ENCODE results near the gene RFX3.

Gene RFX3

GRCh38 chr9:3237121-3237520 lies 288.7 kb downstream of the RFX3 start:
- DNase-seq (ENCODE audit: low spot score) (no peak), FAIRE-seq (no peak)

GRCh38 chr9:3235497-3235896 lies 290.3 kb downstream of the RFX3 start:
- DNase-seq (ENCODE audit: low spot score) (no peak), FAIRE-seq (no peak)

GRCh38 chr9:3224931-3225330 lies 300.9 kb downstream of the RFX3 start:
- FAIRE-seq: no peak
- no peak for DNase-seq (ENCODE audit: low spot score)

GRCh38 chr9:3215658-3216057 lies 310.1 kb downstream of the RFX3 start:
- FAIRE-seq (no peak), DNase-seq (ENCODE audit: low spot score) (no peak)

- DNase-seq (ENCODE audit: low spot score) (no peak), FAIRE-seq (no peak)
Observed at GRCh38 chr9:3214741-3215140, 311.1 kb downstream of the RFX3 start.

- FAIRE-seq: no peak
- no peak for DNase-seq (ENCODE audit: low spot score)
Observed at GRCh38 chr9:3205421-3206095, 320.2 kb downstream of the RFX3 start.

- no peak for FAIRE-seq
- no peak for DNase-seq (ENCODE audit: low spot score)
Observed at GRCh38 chr9:3200331-3200774, 325.4 kb downstream of the RFX3 start.

GRCh38 chr9:3193791-3194190 lies 332.0 kb downstream of the RFX3 start:
- DNase-seq (ENCODE audit: low spot score): no peak
- FAIRE-seq: no peak

- FAIRE-seq (no peak), DNase-seq (ENCODE audit: low spot score) (no peak)
Observed at GRCh38 chr9:3191715-3192114, 334.1 kb downstream of the RFX3 start.

- DNase-seq (ENCODE audit: low spot score): no peak
- FAIRE-seq: no peak
Observed at GRCh38 chr9:3189113-3189861, 336.5 kb downstream of the RFX3 start.

GRCh38 chr9:3186751-3187150 lies 339.1 kb downstream of the RFX3 start:
- FAIRE-seq (no peak), DNase-seq (ENCODE audit: low spot score) (no peak)

- FAIRE-seq: no peak
Observed at GRCh38 chr9:3181049-3181953, 344.5 kb downstream of the RFX3 start.

GRCh38 chr9:3180696-3181048 lies 345.1 kb downstream of the RFX3 start:
- FAIRE-seq (no peak), DNase-seq (ENCODE audit: low spot score) (no peak)

More at GRCh38 chr9:3181049-3181953, 344.5 kb downstream of the RFX3 start:
- no peak for DNase-seq (ENCODE audit: low spot score)

- FAIRE-seq: no peak
Observed at GRCh38 chr9:3179711-3180110, 346.1 kb downstream of the RFX3 start.

GRCh38 chr9:3177936-3178335 lies 347.9 kb downstream of the RFX3 start:
- FAIRE-seq: no peak
- no peak for DNase-seq (ENCODE audit: low spot score)

More at GRCh38 chr9:3179711-3180110, 346.1 kb downstream of the RFX3 start:
- no peak for DNase-seq (ENCODE audit: low spot score)

- FAIRE-seq (no peak), DNase-seq (ENCODE audit: low spot score) (no peak)
Observed at GRCh38 chr9:3177146-3177761, 348.5 kb downstream of the RFX3 start.

GRCh38 chr9:3173374-3173773 lies 352.4 kb downstream of the RFX3 start:
- no peak for FAIRE-seq
- DNase-seq (ENCODE audit: low spot score): no peak

- FAIRE-seq (no peak), DNase-seq (ENCODE audit: low spot score) (no peak)
Observed at GRCh38 chr9:3170819-3171218, 355.0 kb downstream of the RFX3 start.
